GM18951 (cell line): ENCODE data around the gene KLHL35.

Source experiments
- POLR2A ChIP-seq: IDR thresholded peaks from 4 replicates; pipeline ENCODE4 v1.6.1; 2011; ENCODE audit warnings: mild to moderate bottlenecking; ENCODE audit not compliant: insufficient read length, insufficient read depth; ENCODE audit errors: extremely low read depth
- in situ Hi-C: fragments of 300-500 bp; cut with MboI; formaldehyde crosslinking; loops from one replicate; pipeline ENCODE4 v1.12.0; 2022; ENCODE audit warnings: low sequenced_read_pairs, mixed read lengths, inconsistent platforms; ENCODE audit not compliant: unreplicated experiment

KLHL35 gene

GRCh38 chr11:75373201-75373600 lies 59.8 kb downstream of the KLHL35 start:
- no peak for TF ChIP-seq POLR2A
- in situ Hi-C loops = no loop called here
